Ramos (cell line): ENCODE results near the gene MAGI2.

ENCODE experiments used
- in situ Hi-C: fragments of 300-500 bp; cut with MboI; formaldehyde crosslinking; loops from one replicate; pipeline ENCODE4 v1.14.3; 2022; ENCODE audit warnings: low sequenced_read_pairs; ENCODE audit not compliant: unreplicated experiment

MAGI2 gene

DNA sequence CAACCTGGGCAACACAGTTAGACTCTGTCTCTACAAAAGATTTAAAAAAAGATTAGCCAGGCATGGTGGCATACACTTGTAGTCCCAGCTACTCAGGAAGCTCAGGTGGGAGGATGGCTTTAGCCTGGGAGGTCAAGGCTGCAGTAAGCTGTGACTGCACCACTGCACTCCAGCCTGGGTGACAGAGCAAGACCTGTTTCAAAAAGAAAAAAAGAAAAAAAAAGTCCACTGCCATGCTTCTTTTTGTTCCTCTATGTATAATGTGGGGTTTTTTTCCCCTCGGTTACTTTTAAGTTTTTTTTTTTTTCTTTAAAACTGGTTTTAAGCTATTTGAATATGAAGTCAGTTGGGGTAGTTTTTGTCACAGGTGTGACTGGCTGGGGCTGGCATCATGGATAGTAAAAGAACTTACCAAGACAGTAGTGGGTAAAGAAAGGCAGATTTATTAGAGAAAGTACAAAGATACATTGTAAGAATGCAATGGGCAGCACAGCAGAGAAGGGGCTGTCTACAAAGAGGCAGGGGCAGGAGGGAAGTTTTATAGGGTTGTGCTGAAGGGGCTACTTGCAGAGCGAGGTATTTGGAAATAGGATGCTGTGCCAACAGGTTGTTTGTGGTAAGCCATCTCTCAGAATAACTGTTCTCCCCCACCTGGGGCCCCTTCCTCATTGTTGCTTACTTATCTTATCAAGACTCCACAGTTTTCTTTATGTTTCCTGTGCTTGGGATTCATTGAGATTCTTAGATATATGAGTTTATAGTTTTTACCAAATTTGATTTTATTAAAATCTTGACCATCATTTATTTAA lies 1477.6 kb downstream of the MAGI2 start:
- in situ Hi-C loops, result no loop called here

DNA sequence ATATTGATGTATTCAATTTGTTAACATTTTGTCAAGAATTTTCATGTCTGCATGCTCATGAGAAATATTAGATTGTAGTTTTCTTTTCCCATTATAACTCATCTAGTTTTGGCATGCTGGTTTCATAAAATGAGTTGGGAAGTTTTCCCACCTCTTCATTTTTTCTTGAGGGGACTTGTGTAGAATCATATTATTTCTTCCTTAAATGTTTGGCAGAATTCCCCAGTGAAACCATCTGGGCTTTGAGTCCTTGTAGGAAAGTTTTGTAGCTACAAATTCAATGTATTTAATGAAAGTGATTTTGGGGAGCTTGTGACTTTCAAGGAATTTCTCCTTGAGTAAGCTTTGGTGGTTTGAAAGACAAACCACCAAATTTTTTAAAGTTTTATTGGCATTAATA lies 1481.7 kb downstream of the MAGI2 start:
- in situ Hi-C loops, result no loop called here

DNA sequence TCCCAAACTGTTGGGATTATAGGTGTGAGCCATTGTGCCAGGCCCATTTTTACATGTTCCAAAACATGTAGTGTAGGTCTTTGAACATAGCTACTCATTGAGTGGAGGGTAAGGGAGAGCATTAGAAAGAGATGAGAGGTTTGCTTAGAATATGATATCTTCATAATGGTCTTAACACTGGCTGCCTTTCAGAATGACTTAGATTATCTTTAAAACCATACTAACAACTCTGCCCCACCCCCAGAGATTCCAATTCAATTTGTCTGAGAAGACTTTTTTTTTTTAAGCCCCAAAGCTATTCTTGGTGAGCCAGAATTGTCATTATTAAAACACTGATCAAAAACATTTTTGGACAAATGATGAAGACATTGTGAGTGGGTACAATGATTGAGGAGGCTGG lies 1486.0 kb downstream of the MAGI2 start:
- in situ Hi-C loops, result no loop called here
